DMS53 (cell line): ENCODE measurements around the gene SNX3.
"Not testable (repeated sequence)": the region's sequence is repeated elsewhere in the genome, so short reads cannot be mapped to it uniquely, and the experiment has no call there.

Experiments
- DNase-seq: peaks from one replicate; lab custom pipeline; 2025; lab: John Stamatoyannopoulos, UW

Gene SNX3

DNA sequence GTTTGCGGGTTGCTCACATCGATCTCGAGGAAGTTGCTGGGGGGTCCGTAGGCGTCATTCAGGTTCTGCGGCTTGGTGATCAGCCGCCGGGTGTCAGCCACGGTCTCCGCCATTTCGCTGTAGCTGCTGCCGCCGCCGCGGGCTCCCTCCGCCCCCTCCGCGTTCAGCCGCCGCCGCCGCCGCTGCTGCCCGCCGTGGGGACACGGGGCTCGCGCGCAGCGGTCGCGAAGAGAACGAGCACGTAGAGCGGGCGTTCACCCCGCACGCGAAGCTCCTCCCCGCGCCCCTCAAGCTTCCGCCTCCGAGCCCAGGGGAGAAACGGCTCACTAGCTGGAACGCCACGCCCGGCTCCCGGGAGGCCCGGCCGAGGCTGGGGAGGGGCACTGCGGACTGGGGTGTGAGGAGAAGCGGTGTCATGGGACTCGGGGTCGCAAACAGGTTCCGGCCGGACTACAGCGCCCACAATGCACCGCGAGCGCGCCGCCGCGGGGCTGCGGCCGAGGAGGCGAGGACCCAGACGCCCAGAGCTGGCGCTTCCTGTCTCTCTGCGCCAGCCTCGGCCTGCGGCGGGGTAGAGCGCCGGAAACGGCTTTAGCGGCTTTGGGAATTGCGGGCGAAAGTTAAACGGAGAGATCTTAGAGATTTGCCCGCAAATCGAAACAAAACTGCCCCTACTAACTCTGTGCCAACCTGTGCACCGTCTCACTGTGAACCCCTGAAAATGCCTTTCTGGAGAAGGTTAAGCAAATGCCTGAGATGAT is at the start of gene SNX3:
Gene SNX3, minus strand, starts transcription at position 232 of the 761 bp plus-strand sequence. Its CDS starts 119 bp downstream, at position 113.
- DNase-seq, result peak; percentile 98

DNA sequence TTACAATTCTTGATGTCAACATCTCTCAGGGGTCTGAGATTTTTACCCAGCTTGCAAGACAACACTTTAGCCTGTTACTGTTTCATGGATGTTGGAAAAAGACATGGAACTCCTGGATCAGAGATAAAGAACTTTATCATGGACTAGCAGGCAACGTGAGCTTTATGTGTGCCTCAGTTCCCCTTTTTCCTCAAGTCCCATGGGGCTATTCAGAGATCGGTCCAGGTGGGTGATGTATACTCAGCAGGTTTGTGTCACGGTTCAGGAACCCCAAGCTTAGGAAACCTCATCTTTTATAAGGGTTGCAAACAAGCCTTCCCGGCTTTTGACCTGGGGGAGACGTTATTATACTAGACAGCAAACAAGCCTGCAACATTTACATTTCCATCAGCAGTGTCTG is 49.0 kb upstream of the SNX3 start:
- no peak for DNase-seq

DNA sequence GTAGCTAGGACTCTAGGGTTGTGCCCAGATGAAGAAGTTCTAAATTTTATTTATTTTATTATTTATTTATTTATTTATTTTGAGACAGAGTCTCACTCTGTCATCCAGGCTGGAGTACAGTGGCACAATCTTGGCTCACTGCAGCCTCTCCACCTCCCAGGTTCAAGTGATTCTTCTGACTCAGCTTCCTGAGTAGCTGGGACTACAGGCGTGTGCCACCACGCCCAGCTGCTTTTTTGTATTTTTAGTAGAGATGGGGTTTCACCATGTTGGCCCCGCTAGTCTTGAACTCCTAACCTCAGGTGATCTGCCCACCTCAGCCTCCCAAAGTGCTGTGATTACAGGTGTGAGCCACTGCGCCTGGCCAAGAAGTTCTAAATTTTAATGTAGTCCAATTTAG is 47.8 kb upstream of the SNX3 start:
- DNase-seq, result not testable (repeated sequence)

DNA sequence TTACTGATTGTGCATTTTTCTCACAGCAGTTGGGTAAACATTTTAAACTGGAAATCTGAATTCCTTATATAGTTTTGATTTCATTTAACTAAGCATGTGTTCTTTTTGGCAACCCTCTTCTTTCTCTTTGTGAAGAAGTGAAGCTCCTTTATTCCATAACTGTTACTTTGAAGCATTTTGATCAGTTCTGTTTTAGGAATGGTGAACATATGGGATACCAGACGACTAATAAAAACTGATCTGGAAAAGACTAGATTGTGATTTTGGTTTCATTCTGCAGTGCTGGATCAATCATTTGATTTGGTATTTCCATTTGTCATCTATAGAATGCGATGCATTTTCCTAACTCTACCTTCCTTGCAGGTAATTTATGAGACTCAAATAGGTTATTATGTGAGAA is 43.8 kb upstream of the SNX3 start:
- DNase-seq, result no peak

DNA sequence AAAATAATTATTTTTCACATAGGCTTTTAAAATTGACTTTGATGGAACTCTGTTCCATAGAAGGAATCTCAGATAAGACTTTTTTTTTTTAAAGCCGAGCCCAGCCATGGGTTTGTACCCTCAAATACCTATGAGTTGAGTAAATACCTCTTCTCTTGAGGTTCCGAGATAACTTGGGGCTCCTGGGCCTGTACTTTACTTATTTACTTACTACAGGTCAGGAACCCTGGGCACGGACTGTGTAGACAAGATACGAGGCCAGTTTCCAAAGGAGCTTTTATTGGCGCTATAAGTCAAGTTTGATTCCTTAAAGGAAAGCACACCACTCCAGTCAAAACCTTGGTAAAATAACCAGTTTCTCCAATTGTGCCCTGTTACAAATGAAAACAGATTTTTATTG is 41.5 kb upstream of the SNX3 start:
- no peak for DNase-seq

DNA sequence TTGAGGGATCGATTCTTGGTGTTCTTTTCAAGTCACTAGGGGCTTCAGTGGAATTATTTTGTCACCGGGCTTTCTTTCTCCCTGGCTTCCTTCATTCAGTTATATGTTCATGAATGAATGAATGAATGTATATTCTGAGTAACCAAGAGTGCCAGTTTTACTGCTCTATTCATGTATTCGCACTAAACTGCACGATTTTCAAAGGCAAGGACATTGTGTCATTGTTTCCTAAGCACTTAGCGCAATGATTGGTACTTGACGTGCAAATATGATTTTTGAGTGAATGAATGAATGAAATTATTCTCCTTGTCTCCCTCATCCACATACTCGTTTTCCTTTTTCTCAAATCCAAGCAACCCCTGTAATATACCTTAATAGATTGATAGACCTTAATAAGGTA is 34.8 kb upstream of the SNX3 start:
- DNase-seq, result peak; percentile 45

DNA sequence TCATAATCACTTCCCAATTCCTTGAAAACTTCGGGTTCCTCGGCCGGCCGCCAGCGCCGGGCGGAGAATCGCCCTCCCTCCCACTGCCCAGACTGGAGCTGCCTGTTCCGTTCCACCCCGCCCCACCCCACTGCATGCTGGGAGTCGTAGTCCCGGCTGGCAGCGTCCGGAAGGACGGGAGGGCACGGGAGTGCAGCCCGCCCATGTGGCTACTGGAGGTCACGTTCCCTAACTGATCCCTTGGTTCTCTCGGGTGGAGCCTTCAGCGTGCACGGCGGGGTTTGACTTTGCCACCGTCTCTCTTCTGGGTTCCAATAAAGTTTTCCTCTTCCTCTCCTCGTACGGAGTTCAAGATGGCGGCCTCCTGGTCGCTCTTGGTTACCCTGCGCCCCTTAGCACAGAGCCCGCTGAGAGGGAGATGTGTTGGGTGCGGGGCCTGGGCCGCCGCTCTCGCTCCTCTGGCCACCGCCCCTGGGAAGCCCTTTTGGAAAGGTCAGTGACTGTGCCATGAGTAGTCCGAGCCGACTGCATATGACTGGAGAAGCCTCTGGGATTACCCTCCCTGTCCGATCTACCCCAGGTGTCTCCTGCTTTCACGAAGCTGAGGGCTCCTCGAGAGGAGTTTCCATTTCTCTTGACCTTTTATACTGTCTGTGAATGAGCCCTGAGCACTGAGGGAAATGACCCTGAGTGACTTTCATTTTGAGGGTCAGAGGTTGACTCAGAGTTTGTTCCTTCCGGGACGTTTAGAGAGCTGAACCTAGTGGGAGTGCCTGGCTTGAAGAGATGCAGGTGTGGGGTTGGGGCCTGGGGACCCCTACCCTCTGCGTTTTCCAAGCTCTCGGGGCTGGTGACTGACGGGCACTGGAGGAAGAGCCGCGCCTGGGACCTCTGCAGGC is 34.1 kb upstream of the SNX3 start, which contains the start of gene AFG1L:
Gene AFG1L, plus strand, starts transcription at position 328 of the 899 bp plus-strand sequence. Its CDS starts 26 bp downstream, at position 354.
- peak; percentile 91 for DNase-seq

DNA sequence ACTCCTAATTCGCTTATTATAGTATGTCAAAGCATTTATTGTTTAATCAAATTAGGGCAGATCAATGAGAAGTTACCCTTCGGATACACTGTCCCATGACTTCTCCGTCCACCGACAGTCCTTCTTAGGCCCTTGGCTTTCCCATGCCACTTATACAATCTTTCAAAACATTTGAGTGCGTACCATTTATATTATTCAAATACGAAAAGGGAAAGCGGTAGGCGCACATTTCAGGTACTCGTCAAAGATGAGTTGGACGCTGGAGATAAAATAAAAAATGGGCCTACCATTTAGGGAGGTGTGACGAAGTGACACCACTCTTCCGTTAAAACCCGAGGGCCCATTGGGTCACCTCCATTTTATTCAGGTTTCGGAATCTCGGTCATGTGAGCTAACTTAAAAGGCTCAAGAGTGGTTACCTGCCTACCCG is 33.5 kb upstream of the SNX3 start:
- DNase-seq, result no peak

DNA sequence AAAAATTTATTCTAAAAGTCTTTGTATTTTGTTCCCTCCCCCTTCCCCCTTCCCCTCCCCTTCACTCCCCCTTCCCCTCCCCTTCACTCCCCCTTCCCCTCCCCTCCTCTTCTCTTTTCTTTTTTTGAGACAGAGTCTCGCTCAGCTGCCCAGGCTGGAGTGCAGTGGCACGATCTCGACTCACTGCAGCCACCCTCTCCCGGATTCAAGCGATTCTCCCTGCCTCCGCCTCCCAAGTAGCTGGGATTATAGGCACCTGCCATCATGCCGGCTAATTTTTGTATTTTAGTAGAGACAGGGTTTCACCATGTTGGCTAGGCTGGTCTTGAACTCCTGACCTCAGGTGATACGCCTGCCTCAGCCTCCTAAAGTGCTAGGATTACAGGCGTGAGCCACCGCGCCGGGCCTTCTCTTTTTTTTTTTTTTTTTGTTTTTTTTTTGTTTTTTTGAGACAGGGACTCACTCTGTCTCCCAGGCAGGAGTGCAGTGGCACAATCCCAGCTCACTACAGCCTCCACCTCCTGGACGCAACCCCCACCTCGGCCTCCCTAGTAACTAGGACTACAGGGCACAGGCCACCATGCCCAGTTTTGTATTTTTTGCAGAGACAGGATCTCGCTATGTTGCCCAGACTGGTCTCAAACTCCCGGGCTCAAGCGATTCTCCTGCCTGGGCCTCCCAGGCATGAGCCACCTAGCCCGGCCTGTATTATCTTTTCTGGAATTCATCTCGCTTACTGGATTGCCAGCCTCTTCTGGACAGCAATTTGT is 32.9 kb upstream of the SNX3 start:
- peak; percentile 31 for DNase-seq

DNA sequence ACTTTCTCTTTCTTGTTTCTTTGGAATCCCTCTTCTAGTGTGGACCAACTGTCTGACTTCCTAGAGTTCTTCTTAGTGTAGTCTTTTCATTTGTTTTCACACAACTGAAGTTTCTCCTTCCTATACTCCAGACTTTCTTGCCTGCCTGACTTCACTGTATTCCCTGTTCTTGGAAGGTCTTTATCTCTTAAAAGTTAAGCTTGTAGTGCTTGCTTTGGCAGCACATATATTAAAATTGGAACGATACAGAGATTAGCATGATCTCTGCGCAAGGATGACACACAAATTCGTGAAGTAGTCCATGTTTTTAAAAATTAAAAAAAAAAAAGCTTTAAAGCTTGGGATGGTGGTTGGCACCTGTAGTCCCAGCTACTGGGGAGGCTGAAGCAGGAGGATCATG is 31.7 kb upstream of the SNX3 start:
- not testable (repeated sequence) for DNase-seq

DNA sequence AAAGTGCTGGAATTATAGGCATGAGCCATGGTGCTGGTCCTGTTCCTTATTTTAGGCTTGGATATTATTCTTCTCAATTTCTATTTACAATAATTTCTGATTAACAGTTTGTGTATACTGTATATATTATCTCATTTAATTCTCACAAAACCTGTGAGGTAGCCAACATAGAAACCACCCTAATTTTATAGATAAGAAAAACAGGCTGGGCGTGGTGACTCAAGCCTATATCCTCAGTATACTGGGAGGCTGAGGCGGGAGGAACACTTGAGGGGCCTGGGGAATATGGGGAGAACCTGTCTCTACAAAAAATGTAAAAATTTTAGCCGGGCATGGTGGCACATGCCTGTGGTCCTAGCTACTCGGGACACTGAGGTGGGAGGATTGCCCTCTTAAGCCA is 30.3 kb upstream of the SNX3 start:
- DNase-seq, result no peak

DNA sequence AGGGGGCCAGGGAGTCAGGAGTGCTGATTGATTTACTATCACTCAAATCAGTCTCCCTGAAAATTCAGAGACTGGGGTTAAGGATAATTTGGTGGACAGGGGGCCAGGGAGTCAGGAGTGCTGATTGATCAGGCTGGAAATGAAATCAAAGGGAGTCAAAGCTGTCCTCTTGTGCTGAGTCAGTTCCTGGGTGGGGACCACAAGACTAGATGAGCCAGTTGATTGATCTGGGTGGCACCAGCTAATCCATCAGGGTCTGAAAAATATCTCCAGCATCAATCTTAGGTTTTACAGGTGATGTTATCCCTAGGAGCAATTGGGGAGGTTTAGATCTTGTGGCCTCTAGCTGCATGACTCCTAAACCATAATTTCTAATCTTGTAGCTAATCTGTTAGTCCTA is 27.9 kb upstream of the SNX3 start:
- DNase-seq, result no peak

DNA sequence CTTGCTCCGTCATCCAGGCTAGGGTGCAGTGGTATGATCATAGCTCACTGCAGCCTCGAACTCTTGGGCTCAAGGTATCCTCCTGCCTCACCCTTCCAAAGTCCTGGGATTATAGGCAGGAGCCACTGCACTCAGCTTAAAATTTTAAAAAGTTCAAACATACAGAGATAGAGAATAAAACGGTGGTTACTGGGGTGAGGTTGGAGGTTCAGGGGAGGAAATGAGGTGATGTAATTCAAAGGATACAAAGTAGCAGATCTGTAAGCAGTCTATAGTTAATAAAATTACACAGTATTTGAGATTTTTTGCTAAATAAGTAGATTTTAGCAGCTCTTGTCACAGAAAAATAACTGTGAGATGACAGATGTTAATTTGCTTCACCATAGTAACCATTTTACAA is 26.5 kb upstream of the SNX3 start:
- DNase-seq, result no peak

DNA sequence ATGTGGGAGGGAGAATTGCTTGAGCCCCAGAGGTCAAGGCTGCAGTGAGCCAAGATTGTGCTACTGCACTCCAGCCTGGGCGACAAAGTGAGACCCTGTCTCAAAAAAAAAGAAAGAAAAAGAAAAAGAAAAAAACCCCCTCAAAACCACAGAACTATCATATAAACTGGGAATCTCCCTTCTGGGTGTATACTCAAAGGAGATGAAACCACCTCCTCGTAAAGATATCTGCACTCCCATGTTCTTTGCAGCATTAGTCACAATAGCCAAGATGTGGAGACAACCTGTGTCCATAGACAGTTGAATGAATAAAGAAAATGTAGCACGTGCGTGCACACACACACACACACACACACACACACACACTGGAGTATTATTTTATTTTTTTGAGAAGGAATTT is 25.5 kb upstream of the SNX3 start:
- DNase-seq, result no peak

DNA sequence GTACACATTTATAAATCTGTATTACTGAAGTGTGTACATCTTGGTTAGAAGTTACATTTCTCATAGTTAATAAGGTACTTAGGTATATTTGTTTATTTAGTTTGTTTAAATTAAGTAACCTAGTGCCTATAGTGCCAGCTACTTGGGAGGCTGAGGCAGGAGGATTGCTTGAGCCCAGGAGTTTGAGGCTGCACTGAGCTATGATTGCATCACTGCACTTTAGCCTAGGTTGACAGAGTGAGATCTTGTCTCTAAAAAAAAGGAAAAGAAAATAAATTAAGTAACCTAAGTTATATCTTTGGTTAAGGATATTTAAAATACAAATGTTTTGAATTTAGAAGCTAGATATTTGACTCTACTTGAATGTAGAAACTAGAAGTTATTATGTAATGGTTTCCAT is 24.5 kb upstream of the SNX3 start:
- DNase-seq, result no peak

DNA sequence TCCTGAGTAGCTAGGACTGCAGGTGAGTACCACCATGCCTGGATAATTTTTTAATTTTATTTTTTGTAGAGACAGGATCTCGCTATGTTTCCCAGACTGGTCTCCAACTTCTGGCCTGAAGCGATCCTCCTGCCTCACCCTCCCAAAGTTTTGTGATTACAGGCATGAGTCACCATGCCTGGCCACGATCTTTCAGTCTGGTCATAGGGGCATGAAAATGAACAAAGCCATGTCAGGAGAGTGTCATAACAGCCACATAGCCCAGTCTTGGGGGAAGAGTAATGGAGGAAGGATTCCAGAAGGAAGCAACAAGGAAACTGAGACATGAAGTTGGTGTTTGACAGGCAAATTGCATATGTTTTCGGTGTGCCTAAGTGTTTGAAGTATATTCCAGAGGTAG is 17.0 kb upstream of the SNX3 start:
- no peak for DNase-seq

DNA sequence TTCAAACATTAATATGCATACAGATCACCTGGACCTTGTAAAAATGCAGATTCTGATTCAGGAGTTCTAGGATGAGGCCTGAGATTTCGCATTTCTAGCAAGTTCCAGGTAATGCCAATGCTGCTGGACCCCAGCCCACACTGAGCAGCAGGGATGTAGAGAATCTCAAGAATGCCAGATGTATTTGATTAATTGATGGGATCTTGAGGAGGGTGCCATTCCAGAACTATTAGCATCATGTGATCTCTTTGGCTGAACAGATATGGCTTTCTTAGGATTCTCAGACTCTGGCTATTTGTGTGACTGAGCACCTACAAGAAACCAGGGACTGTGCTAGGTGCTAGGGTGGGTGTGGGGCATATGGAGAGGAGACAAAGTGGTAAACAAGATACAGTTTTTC is 16.5 kb upstream of the SNX3 start:
- no peak for DNase-seq

DNA sequence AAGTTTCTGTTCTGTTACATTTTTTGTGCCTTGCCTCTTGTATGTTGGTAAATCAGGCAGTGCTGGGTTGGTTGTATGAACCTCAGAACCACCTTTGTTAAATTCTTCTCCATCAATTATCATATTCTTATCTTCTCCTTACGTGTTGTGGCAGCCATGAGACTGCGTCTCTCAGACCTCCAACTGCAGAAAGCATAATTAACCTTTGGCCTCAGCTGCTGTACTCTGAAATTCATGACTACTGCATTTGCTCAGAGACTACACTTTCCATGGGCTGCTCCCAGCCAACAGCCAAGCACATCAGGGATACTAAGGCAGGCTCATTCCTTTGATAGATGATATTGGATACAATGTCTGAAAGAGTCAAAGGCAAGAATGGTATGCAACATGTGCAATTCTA is 15.1 kb upstream of the SNX3 start:
- no peak for DNase-seq

DNA sequence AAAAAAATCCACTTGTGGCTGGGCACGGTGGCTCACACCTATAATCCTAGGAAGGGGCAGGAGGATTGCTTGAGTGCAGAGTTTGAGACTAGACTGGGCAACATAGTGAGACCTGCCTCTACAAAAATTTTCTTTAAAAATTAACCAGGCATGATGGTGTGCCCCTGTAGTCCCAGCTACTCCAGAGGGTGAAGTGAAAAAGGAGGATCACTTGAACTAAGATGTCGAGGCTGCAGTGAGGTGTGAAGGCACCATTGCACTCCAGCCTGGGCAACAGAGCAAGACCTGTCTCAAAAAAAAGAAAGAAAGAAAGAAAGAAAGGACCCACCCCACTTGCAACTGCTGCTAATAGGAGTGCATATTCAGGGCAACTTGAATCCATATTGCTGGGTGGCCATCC is 13.7 kb upstream of the SNX3 start:
- DNase-seq, result no peak

DNA sequence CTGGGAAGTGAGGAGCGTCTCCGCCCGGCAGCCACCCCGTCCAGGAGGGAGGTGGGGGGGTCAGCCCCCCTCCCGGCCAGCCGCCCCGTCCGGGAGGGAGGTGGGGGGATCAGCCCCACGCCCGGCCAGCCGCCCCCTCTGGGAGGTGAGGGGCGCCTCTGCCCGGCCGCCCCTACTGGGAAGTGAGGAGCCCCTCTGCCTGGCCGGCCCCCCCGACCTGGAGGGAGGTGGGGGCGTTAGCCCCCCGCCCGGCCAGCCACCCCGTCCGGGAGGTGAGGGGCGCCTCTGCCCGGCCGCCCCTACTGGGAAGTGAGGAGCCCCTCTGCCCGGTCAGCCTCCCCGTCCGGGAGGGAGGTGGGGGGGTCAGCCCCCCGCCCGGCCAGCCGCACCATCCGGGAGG is 9.1 kb upstream of the SNX3 start:
- not testable (repeated sequence) for DNase-seq

DNA sequence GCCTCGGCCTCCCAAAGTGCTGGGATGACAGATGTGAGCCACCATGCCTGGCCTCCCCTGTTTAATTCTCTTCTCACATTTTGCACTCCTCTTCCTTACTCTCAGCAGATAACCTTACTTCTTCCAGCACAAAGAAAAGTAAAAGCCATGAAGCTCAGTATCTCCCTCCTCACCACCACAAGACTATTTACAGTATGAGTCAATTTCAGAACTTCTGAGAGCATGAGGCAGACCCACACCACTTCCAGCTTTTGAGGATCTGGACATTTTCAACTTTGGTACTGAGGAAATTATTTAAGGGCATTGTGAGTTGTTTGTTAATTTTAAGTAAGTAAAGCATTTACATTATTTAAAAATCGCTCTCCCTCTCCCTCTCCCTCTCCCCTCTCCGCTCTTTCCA is 8.0 kb upstream of the SNX3 start:
- DNase-seq, result no peak

DNA sequence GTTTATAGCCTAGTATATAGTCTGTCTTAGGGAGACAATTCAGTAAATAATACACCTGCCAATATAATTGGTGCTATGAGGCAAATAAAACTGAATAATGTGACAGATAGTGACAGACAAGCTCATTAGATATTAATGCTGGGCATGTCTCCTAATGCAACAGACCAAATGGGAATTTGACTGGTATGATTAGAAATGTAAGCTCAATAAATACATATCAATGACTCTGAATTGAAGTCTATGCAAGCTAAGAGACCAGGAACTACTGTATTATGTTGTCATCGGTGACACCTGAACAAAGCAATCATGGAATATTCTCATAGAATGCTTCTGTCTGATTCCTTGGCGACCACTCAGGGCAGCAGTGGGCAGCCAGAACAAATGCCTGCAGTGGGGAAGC is 2.5 kb upstream of the SNX3 start:
- DNase-seq, result peak; percentile 11
